ENCODE data around the gene EVL. TPM values are rescaled to one million over a fixed set of nuclear protein-coding genes. Genes with fewer than 3 reads are reported as not detected.
"Not testable (repeated sequence)": the region's sequence is repeated elsewhere in the genome, so short reads cannot be mapped to it uniquely, and the experiment has no call there.

Gene EVL
- polyA plus RNA-seq, 2 of the 4 experiments (the other 2 are of a cell fraction), result 14.8 to 32.9 TPM

- no peak overlapping the region for H3K4me3 ChIP-seq
- CTCF ChIA-PET, result interaction anchor here (1.3 kb wide), 1 partner anchor 12 kb away, joined by 3 read pairs; no protein-coding TSS in a partner anchor
- POLR2A ChIA-PET, result no interaction called here
- no peak overlapping the region for H3K27ac ChIP-seq
- FAIRE-seq (no peak), DNase-seq (ENCODE audit: low read depth in 1 of 2, low spot score in 1 of 2) (no peak), ATAC-seq (no peak)
- WGBS (ENCODE audit: missing lambda C conversion rate), result 88% methylated on average over 14 of the region's 14 CpGs
- TF ChIP-seq, protein P1, sequence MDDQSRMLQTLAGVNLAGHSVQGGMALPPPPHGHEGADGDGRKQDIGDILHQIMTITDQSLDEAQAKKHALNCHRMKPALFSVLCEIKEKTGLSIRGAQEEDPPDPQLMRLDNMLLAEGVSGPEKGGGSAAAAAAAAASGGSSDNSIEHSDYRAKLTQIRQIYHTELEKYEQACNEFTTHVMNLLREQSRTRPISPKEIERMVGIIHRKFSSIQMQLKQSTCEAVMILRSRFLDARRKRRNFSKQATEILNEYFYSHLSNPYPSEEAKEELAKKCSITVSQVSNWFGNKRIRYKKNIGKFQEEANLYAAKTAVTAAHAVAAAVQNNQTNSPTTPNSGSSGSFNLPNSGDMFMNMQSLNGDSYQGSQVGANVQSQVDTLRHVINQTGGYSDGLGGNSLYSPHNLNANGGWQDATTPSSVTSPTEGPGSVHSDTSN (IDR thresholded peaks at IDR 0.05), result no peak
- no peak for TF ChIP-seq PHF8 (IDR thresholded peaks at IDR 0.05; ENCODE audit: borderline replicate concordance, low read depth)
- no peak for TF ChIP-seq REST (IDR thresholded peaks at IDR 0.05)
- no peak overlapping the region for H3K4me2 ChIP-seq
- H3K4me1 ChIP-seq, result peaks cover under 1% of the 10 kb centered on the region; the same call in 1 of the 3 replicates
- H3K9me3 ChIP-seq, result no peaks in the 10 kb centered on the region
These were observed 111.6 kb downstream of the EVL start for GRCh38 chr14:100176811-100177327.

GRCh38 chr14:100178691-100179090 lies 113.5 kb downstream of the EVL start:
- no peak for DNase-seq (ENCODE audit: low read depth in 1 of 2, low spot score in 1 of 2)
- H3K4me3 ChIP-seq, result no peak overlapping the region
- no peak for ATAC-seq
- no peak overlapping the region; a peak in 2 of 6 replicates for H3K27ac ChIP-seq
- FAIRE-seq, result no peak
- peaks cover 13% of the 10 kb centered on the region; the same call in 2 of the 3 replicates for H3K4me1 ChIP-seq
- POLR2A ChIA-PET, result interaction anchor here (1.1 kb wide), 1 partner anchor 14 kb away, joined by 4 read pairs; no protein-coding TSS in a partner anchor
- no peaks in the 10 kb centered on the region for H3K9me3 ChIP-seq
- CTCF ChIA-PET, result interaction anchor here (1.3 to 2.4 kb wide), 3 partner anchors 14 to 197 kb away, joined by 3 to 13 read pairs (median 3); no protein-coding TSS in a partner anchor
- TF ChIP-seq REST (IDR thresholded peaks at IDR 0.05), result no peak
- no peak for TF ChIP-seq ZSCAN20 (CRISPR knock-in tag; IDR thresholded peaks at IDR 0.05)
- no peak for TF ChIP-seq MAZ (IDR thresholded peaks at IDR 0.05; ENCODE audit: borderline replicate concordance, low read depth, low read length)
- TF ChIP-seq CHD2 (IDR thresholded peaks at IDR 0.05; ENCODE audit: low read length, partially characterized antibody), result no peak
- TF ChIP-seq JUNB (IDR thresholded peaks at IDR 0.05), result no peak
- no peak for TF ChIP-seq JUN (IDR thresholded peaks at IDR 0.05)
- no peak for TF ChIP-seq BCL3 (IDR thresholded peaks at IDR 0.05)
- no peak for TF ChIP-seq RCOR1 (IDR thresholded peaks at IDR 0.05; ENCODE audit: low read depth, low read length)
- TF ChIP-seq GATA3 (IDR thresholded peaks at IDR 0.05; ENCODE audit: borderline replicate concordance), result no peak
- no peak for TF ChIP-seq SREBF2 (IDR thresholded peaks at IDR 0.05)
- TF ChIP-seq FOSL2 (IDR thresholded peaks at IDR 0.05), result no peak
- TF ChIP-seq FOSL2 (CRISPR knock-in tag; IDR thresholded peaks at IDR 0.05), result no peak
- no peak for TF ChIP-seq POLR2A (IDR thresholded peaks at IDR 0.05; ENCODE audit: low read length)
- no peak for TF ChIP-seq CHD4 (IDR thresholded peaks at IDR 0.05; ENCODE audit: borderline replicate concordance)
- TF ChIP-seq, protein P2, sequence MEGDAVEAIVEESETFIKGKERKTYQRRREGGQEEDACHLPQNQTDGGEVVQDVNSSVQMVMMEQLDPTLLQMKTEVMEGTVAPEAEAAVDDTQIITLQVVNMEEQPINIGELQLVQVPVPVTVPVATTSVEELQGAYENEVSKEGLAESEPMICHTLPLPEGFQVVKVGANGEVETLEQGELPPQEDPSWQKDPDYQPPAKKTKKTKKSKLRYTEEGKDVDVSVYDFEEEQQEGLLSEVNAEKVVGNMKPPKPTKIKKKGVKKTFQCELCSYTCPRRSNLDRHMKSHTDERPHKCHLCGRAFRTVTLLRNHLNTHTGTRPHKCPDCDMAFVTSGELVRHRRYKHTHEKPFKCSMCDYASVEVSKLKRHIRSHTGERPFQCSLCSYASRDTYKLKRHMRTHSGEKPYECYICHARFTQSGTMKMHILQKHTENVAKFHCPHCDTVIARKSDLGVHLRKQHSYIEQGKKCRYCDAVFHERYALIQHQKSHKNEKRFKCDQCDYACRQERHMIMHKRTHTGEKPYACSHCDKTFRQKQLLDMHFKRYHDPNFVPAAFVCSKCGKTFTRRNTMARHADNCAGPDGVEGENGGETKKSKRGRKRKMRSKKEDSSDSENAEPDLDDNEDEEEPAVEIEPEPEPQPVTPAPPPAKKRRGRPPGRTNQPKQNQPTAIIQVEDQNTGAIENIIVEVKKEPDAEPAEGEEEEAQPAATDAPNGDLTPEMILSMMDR (IDR thresholded peaks at IDR 0.05), result no peak
- 92% methylated on average over 5 of the region's 7 CpGs for WGBS (ENCODE audit: missing lambda C conversion rate)
- H3K4me2 ChIP-seq, result no peak overlapping the region

- H3K4me3 ChIP-seq; ATAC-seq; FAIRE-seq; DNase-seq (ENCODE audit: low read depth in 1 of 2, low spot score in 1 of 2); H3K4me2 ChIP-seq; CTCF ChIA-PET; POLR2A ChIA-PET; H3K9me3 ChIP-seq; H3K27ac ChIP-seq: not testable (repeated sequence)
- H3K4me1 ChIP-seq, result peaks cover 13% of the 10 kb centered on the region; the same call in 2 of the 3 replicates
- WGBS (ENCODE audit: missing lambda C conversion rate), result no CpG with 5 or more reads among the region's 30 CpGs
These were observed 115.4 kb downstream of the EVL start for GRCh38 chr14:100180671-100181070.
